Measurements from ENCODE around the gene CTXN3. TPM values are rescaled to one million over a fixed set of nuclear protein-coding genes. Genes with fewer than 3 reads are reported as not detected.

Gene CTXN3
- total RNA-seq, 2 donors from 2014 or later, result not detected

- no peak for TF ChIP-seq CTCF (IDR thresholded peaks at IDR 0.05)
- no peak overlapping the region for H3K27ac ChIP-seq
- no peak for DNase-seq (ENCODE audit: low spot score)
Measured at GRCh38 chr5:127694518-127695171, 45.8 kb downstream of the CTXN3 start.

GRCh38 chr5:127695346-127695745 is 46.5 kb downstream of the CTXN3 start:
- no peaks in the 10 kb centered on the region for H3K27me3 ChIP-seq
- no peak for DNase-seq (ENCODE audit: low spot score)
- no peak overlapping the region for H3K27ac ChIP-seq
- peaks cover 0 to 4% of the 10 kb centered on the region in 2 donors for H3K4me1 ChIP-seq
- no peaks in the 10 kb centered on the region for H3K36me3 ChIP-seq
- H3K9me3 ChIP-seq, result no peaks in the 10 kb centered on the region
- TF ChIP-seq CTCF (IDR thresholded peaks at IDR 0.05), result no peak
- H3K4me3 ChIP-seq, result no peak overlapping the region

More at GRCh38 chr5:127694518-127695171, 45.8 kb downstream of the CTXN3 start:
- Histone ChIP-seq H3K4me3 (no peak overlapping the region), H3K27me3 (no peaks in the 10 kb centered on the region), H3K36me3 (no peaks in the 10 kb centered on the region), H3K9me3 (no peaks in the 10 kb centered on the region), H3K4me1 (peaks cover 0 to 4% of the 10 kb centered on the region in 2 donors)

- Histone ChIP-seq H3K27ac (no peak overlapping the region), H3K4me3 (no peak overlapping the region), H3K4me1 (peaks cover 0 to 4% of the 10 kb centered on the region in 2 donors), H3K36me3 (no peaks in the 10 kb centered on the region), H3K27me3 (no peaks in the 10 kb centered on the region), H3K9me3 (no peaks in the 10 kb centered on the region)
- DNase-seq (ENCODE audit: low spot score), result no peak
- no peak for TF ChIP-seq CTCF (IDR thresholded peaks at IDR 0.05)
Measured at GRCh38 chr5:127696683-127697082, 47.8 kb downstream of the CTXN3 start.

- H3K27ac ChIP-seq, result no peak overlapping the region
Measured at GRCh38 chr5:127697894-127698600, 49.2 kb downstream of the CTXN3 start.

GRCh38 chr5:127699416-127699815 is 50.5 kb downstream of the CTXN3 start:
- H3K4me3 ChIP-seq, result no peak overlapping the region
- H3K4me1 ChIP-seq, result peaks cover 0 to 17% of the 10 kb centered on the region in 2 donors
- no peaks in the 10 kb centered on the region for H3K36me3 ChIP-seq
- TF ChIP-seq CTCF (IDR thresholded peaks at IDR 0.05), result no peak
- no peak overlapping the region for H3K27ac ChIP-seq
- no peaks in the 10 kb centered on the region for H3K9me3 ChIP-seq
- H3K27me3 ChIP-seq, result no peaks in the 10 kb centered on the region
- no peak for DNase-seq (ENCODE audit: low spot score)

More at GRCh38 chr5:127697894-127698600, 49.2 kb downstream of the CTXN3 start:
- TF ChIP-seq CTCF (IDR thresholded peaks at IDR 0.05), result no peak
- Histone ChIP-seq H3K9me3 (no peaks in the 10 kb centered on the region), H3K4me1 (peaks cover 0 to 11% of the 10 kb centered on the region in 2 donors), H3K27me3 (no peaks in the 10 kb centered on the region), H3K36me3 (no peaks in the 10 kb centered on the region), H3K4me3 (no peak overlapping the region)
- DNase-seq (ENCODE audit: low spot score), result no peak
